Natural killer cell treated with Interleukin-12 subunit alpha and Interleukin-12 subunit beta and Interleukin-15 and Interleukin-18, amount 100 ng/mL, for 72 hours (primary cell): ENCODE results near the gene SERP2. TPM values are rescaled to one million over a fixed set of nuclear protein-coding genes. Genes with fewer than 3 reads are reported as not detected.

Experiments used
- ATAC-seq, 2 donors: fragments of 150-1000 bp; cut with Tn5 transposase in 1 of 2; sonication (Bioruptor Pico), chemical (Tn5 transposase) in 1 of 2; 2 replicates each; pipeline ENCODE4 v1.10.0; 2021
- DNase-seq: peaks from one replicate; pipeline ENCODE4 v3.0.0; 2022; ENCODE audit warnings: low spot score
- H3K27ac Mint-ChIP-seq, 2 donors: 1 replicate in 1 of 2; 2 replicates in 1 of 2; pipeline ENCODE4 v1.8.0; 2022; ENCODE audit warnings: mixed read lengths in 2 of 2, mild to moderate bottlenecking in 1 of 2, moderate library complexity in 1 of 2
- H3K27me3 Mint-ChIP-seq, 2 donors: 1 replicate in 1 of 2; 2 replicates in 1 of 2; pipeline ENCODE4 v1.8.0; 2022; ENCODE audit warnings: mixed read lengths in 2 of 2
- H3K36me3 Mint-ChIP-seq: one replicate; pipeline ENCODE4 v1.8.0; 2022; ENCODE audit warnings: mixed read lengths
- H3K4me1 Mint-ChIP-seq, 2 donors: 1 replicate in 1 of 2; 2 replicates in 1 of 2; pipeline ENCODE4 v1.8.0; 2022; ENCODE audit warnings: low read depth in 2 of 2, mixed read lengths in 2 of 2, mild to moderate bottlenecking in 1 of 2
- H3K4me3 Mint-ChIP-seq: one replicate; pipeline ENCODE4 v1.8.0; 2022; ENCODE audit warnings: mixed read lengths
- H3K9me3 Mint-ChIP-seq: 2 replicates; pipeline ENCODE4 v1.8.0; 2022; ENCODE audit warnings: mixed read lengths
- total RNA-seq, 2 donors: library from RNA; stranded (reverse); gene quantifications; one replicate each; pipeline ENCODE4 v1.2.3, GENCODE V29; 2022

SERP2 gene
- total RNA-seq, 2 donors from 2014 or later: 3.8 to 9.1 TPM

DNA sequence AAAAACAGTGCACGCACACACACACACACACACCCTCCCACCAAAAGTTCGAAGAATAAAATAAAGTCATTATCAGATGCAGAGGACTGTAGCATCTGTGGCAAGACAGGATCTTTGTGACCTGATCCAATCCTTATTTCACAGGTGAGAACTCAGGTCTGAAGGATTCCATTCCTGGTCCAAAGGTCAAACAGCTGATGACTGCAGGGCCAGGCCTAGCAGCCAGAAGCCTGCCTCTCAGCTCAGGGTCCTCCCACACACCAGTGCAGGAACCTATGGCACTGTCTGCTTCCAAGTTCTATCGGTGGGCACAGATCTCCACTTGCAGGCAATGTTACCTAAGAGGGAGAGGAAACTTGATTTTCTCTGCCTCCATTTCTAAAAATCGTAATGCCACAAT, 57.5 kb downstream of the SERP2 start:
- H3K9me3 Mint-ChIP-seq: no peaks in the 10 kb centered on the region

DNA sequence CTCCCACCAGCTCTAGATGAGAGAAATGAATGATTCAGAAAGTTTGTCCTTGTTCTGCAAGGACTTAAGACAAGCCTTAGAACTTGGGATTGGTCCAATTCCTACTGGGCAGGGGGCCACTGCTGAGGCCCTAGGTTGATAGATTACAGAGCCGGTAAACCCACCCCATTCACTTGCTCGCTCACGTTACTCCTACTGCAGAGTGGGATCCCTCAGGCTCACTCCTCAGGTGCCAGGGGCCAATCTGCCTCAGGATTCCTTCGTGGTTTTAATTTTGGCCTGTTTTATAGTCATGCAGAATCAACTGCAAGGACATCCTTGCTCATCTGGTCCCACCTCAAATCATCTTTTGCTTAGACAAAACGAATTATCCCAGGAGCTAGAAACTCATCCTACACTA, 59.0 kb downstream of the SERP2 start:
- Mint-ChIP-seq H3K36me3 (no peaks in the 10 kb centered on the region), H3K4me1 (peaks cover 15 to 27% of the 10 kb centered on the region in 2 donors), H3K27ac (no peak overlapping the region), H3K9me3 (no peaks in the 10 kb centered on the region), H3K27me3 (no peaks in the 10 kb centered on the region), H3K4me3 (no peak overlapping the region)
- ATAC-seq (no peak), DNase-seq (no peak)

More for the DNA sequence above, 57.5 kb downstream of the SERP2 start:
- ATAC-seq: no peak
- H3K27ac Mint-ChIP-seq: no peak overlapping the region
- peaks cover 7 to 18% of the 10 kb centered on the region in 2 donors for H3K4me1 Mint-ChIP-seq
- no peaks in the 10 kb centered on the region for H3K27me3 Mint-ChIP-seq
- no peak overlapping the region for H3K4me3 Mint-ChIP-seq
- DNase-seq: no peak
- H3K36me3 Mint-ChIP-seq: no peaks in the 10 kb centered on the region

DNA sequence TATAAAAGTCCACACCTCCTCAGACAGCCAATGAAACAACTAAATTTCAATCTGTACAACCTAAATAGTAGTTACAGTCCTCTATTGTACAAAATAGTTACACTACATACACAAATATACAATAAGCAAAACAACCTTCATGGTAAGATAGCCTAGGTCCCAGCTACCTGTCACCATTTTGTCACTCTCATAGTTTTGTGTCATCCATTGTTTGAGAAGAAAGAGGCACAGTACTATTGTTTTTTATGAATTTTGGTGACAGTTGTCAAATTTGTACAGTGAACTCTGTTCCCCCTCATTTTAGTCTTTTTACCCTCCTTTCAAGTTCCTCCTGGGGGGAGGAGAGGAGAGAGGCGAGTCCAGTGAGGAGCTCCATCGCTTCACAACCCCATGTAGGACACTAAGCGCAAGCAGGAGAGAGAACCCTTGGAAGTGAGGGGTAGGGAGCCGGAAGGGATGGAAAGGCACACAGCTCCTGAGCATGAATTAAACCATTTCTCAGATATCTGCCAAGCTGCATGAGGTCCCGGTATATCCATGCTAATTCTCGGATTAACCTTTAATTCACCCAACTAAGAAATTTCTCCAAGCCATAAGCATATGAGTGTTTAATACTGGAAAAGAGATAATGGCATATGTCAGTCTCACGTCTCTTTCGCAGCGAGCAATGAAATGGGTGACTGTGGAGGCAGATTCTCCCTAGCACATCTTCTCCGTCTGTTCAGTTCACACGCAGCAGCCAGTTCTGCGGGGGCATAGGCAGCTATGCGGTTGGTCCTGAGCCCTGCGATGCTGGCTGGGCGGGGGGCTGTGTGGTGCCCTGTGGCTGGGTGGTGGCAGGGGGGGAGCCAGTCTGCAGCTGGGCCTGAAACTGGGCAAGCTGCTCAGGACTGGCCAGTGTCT, 60.5 kb downstream of the SERP2 start:
- Mint-ChIP-seq H3K36me3 (no peaks in the 10 kb centered on the region), H3K27ac (peak overlapping the region in 1 of 2 donors; percentile 87), H3K27me3 (no peaks in the 10 kb centered on the region), H3K4me1 (peaks cover 15 to 29% of the 10 kb centered on the region in 2 donors), H3K9me3 (no peaks in the 10 kb centered on the region), H3K4me3 (no peak overlapping the region)
- no peak for DNase-seq
- no peak for ATAC-seq

DNA sequence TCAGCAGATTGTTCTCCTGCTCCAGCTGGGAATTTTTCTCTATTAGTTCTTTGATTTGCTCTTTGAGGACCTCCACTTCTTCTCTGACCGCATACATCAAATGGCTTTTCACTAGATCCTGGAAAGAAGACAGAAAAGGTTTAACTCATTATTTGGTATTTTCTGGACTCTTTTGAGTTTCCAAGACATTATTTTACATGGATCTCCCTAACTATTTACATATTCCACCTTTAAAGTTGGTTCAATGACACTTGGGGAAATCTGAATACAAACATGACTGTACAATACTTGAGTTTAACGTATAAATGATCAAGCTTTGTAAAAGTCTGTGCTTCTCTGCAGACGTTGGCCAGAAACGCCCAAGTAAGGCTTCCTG, 61.1 kb downstream of the SERP2 start:
- no peaks in the 10 kb centered on the region for H3K9me3 Mint-ChIP-seq
- H3K27me3 Mint-ChIP-seq: no peaks in the 10 kb centered on the region
- ATAC-seq (no peak), DNase-seq (no peak)
- H3K36me3 Mint-ChIP-seq: no peaks in the 10 kb centered on the region
- H3K27ac Mint-ChIP-seq: peak overlapping the region; percentile 70 to 87
- peaks cover 15 to 29% of the 10 kb centered on the region in 2 donors for H3K4me1 Mint-ChIP-seq
- H3K4me3 Mint-ChIP-seq: peak overlapping the region; percentile 89

DNA sequence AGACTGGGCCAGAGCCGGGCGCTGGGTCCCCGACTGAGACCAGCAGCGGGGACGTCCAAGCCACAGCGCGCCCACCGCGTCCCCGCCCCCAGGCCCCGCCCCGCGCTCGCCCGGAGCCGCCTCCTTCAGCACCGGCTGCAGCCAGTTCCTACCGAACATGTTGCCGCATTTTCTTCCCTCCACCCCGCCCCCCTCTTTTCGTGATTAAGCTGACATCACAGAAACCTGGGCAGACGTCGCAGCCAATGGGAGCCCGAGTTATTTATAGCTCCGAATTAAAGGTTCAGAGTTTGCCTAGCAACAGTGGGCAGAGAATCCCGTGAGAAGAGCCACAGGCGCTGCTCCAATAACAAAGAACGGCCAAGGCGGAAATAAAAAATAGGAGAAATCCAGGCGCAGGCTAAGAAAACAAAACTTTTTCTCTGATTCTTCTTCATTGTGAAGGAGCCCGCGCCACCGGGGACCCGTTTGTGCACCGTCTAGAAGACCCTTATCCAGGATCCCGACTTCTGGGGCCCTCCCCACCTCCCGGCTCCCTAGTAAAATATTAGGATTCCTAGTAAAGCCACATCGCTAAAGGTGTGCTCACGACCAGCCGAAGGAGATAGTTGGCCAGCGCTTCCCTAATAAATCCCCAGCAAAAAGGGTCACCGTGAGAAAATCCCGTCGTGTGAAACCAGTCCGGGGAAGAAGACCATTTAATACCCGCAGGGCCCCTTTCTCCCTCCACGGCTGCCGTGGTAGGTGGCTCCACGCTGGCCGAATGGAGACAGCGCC, 61.7 kb downstream of the SERP2 start:
- Mint-ChIP-seq H3K27ac (peak overlapping the region; percentile 70 to 87), H3K4me3 (peak overlapping the region; percentile 89)

DNA sequence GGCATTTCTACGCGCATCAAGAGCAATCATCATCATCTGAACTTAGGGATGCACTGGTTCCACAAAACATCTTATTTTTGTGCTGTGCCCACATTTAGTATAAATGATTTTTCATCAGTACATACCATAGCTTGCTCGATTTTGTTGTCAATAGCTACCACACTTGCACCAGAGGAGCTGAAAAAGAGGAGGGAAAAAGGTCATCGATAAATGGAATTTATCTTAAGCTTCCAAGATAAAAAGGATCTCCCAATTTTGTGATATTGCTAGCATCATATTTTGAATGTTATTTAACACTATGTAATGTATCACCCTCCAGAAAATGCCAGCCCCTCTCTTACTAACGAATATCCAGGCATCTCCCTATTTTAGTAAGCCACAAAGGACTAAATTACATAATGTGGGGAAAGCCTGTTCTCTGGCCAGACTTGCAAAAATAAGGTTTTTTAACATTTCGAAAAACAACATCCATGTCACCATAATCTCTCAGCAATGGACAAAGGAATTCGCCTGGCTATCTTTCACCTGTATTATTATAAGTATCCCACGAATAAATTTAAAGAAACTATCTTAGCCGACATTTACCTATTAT, 62.4 kb downstream of the SERP2 start:
- DNase-seq (no peak), ATAC-seq (no peak)
- H3K27me3 Mint-ChIP-seq: no peaks in the 10 kb centered on the region
- H3K36me3 Mint-ChIP-seq: no peaks in the 10 kb centered on the region
- no peaks in the 10 kb centered on the region for H3K9me3 Mint-ChIP-seq
- H3K27ac Mint-ChIP-seq: peak overlapping the region; percentile 70 to 87
- peaks cover 15 to 29% of the 10 kb centered on the region in 2 donors for H3K4me1 Mint-ChIP-seq
- H3K4me3 Mint-ChIP-seq: peak overlapping the region; percentile 89

More for the DNA sequence above, 61.7 kb downstream of the SERP2 start:
- Mint-ChIP-seq H3K4me1 (peaks cover 15 to 29% of the 10 kb centered on the region in 2 donors), H3K36me3 (no peaks in the 10 kb centered on the region), H3K9me3 (no peaks in the 10 kb centered on the region), H3K27me3 (no peaks in the 10 kb centered on the region)
- peak; percentile 90 for DNase-seq
- peak; percentile 94 for ATAC-seq

DNA sequence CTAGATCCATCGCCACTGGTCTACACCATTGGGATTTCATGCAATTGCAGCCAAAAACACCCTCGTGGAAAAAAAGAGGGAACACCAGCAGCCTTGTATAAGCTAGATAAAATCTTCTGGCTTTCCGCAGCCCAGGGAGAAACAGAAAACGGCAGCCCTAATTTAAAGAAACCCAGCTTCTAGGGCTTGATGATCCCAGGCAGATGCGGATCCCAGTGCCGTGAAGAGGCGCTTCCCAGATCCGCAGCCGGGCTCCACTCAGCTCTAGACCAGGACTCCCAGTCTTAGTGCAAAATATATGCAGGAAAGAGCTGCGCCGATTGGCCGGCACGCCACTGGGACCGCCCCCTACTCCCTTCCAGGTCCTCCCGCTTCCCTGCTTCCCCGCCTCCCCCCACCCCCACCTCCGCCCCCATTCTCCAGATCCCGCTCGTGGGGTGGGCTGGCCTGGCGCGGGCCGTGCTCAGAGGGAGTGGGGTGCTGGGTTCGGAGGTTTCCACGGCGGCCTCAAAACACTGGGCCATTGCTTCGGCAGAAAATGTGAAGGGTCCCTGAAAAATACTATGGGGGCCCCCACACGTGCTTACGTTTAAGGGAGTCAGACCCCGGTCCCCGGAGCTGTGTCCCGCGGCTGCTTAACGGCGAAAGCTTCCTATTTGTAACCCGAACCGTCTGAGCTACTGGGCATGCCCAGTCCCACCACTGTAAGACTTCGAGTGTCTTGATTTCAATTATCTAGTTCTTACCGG, 63.1 kb downstream of the SERP2 start:
- DNase-seq (peak; percentile 73), ATAC-seq (peak; percentile 67 to 82)
- peaks cover 15 to 29% of the 10 kb centered on the region in 2 donors for H3K4me1 Mint-ChIP-seq
- H3K4me3 Mint-ChIP-seq: peak overlapping the region; percentile 89
- H3K9me3 Mint-ChIP-seq: no peaks in the 10 kb centered on the region
- no peaks in the 10 kb centered on the region for H3K36me3 Mint-ChIP-seq
- H3K27ac Mint-ChIP-seq: peak overlapping the region; percentile 70 to 87
- H3K27me3 Mint-ChIP-seq: no peaks in the 10 kb centered on the region

DNA sequence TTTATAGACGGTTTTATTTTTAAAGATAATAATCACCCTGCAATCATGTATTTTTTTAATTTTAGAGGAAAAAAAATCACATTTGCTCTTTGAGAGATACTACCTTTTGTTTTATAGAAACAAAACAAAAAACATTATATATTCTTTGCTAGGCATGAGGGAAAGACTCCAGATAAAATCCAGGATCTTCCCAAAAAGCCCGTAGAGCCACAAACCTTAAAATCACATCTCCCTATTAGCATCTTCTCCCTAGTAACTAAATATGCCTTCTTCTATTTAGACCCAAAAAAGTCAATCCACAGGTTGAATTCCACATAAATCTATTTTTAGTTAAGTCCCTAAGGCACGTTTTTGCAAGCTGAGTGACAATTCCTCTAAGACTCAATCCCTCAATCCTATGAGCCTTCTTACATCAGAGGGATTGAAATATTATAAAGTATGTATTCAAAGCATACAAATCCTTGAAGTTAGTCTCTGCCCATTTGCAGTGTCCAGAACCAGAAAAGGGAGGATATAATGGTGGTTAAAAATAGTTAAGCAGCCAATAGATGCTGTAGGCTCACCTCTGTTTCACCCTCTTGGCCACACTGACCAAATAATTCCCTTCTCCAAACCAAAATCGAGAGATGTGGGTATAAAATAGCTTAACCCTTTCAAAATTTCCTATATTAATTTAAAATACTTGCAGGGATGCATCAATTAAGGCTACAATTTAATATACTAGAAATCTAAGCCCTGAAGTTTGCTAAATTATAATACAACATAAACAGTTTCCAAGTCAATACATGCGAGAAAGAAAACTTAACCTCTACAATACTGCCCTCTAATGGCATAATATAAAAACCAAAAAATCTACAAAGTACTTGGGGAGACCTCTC, 64.0 kb downstream of the SERP2 start:
- Mint-ChIP-seq H3K4me3 (peak overlapping the region; percentile 89), H3K36me3 (no peaks in the 10 kb centered on the region), H3K4me1 (peaks cover 15 to 29% of the 10 kb centered on the region in 2 donors), H3K27me3 (no peaks in the 10 kb centered on the region), H3K27ac (no peak overlapping the region), H3K9me3 (no peaks in the 10 kb centered on the region)
- no peak for ATAC-seq
- DNase-seq: no peak

DNA sequence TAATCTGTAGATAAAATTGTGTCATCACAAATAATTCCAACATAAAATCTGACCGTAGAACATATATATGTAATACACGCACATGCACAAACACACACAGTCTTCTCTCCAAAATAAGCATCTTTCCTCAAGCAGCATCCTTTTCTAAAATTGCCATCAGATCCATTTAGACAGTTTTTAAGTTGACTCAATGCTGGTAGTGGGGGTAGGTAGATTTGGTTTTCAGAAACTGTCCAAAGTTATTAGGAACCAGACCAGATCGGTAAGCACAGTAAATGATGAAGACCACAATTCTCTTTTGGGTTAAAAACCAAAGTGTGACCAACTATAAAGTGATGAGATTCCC, 64.6 kb downstream of the SERP2 start:
- no peak overlapping the region for H3K27ac Mint-ChIP-seq
- H3K4me3 Mint-ChIP-seq: no peak overlapping the region
- no peaks in the 10 kb centered on the region for H3K9me3 Mint-ChIP-seq
- no peak for DNase-seq
- ATAC-seq: no peak
- H3K36me3 Mint-ChIP-seq: no peaks in the 10 kb centered on the region
- H3K4me1 Mint-ChIP-seq: peaks cover 15 to 29% of the 10 kb centered on the region in 2 donors
- H3K27me3 Mint-ChIP-seq: no peaks in the 10 kb centered on the region

DNA sequence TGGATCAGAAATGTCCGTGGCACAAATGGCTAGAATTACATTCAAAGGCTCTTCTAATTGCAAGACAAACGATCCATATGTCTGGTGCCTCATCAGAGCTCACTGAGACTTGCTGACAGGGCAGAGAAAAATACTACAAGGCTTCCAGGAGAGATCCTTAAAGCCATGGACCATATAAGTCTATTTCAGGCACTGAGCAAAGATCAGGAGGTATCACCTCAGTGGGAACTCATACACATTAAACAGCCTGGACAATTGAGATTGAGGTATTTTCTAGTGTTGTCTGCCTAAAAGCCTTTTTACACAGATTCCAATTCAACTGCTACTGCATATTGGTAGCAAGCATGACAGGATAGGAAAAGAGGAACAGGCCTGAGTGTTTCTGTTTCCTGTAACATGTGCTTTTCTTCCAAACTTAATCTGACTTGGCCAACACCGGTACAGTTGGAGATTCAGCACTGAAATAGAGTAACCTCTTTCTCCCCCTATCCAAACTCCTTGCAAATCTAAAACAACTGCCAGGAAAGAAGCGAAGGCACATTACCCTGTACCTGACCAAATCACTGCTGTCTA, 65.9 kb downstream of the SERP2 start:
- no peaks in the 10 kb centered on the region for H3K27me3 Mint-ChIP-seq
- H3K9me3 Mint-ChIP-seq: no peaks in the 10 kb centered on the region
- H3K4me1 Mint-ChIP-seq: peaks cover 15 to 27% of the 10 kb centered on the region in 2 donors
- no peak for DNase-seq
- no peak overlapping the region for H3K27ac Mint-ChIP-seq
- ATAC-seq: no peak
- no peak overlapping the region for H3K4me3 Mint-ChIP-seq
- no peaks in the 10 kb centered on the region for H3K36me3 Mint-ChIP-seq

DNA sequence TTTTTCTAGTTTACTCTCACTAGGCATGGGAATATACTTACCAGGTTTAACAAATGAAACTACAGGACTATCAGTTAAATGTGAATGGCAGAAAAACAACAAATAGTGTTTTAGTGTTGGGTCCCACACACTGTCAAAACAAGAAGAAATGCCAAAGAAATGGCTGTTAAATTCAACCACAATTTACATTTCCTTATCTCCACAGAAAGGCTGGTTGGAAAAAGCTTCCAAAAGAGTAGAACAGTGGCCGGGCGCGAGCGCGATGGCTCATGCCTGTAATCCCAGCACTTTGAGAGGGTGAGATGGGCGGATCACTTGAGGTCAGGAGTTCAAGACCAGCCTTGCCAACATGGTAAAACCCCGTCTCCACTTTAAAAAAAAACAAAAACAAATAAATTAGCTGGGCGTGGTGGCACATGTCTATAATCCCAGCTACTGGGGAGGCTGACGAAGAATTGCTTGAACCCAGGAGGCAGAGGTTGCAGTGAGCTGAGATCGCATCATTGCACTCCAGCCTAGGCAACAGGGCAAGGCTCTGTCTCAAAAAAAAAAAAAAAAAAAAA, 66.5 kb downstream of the SERP2 start:
- DNase-seq: no peak
- H3K9me3 Mint-ChIP-seq: no peaks in the 10 kb centered on the region
- no peak overlapping the region for H3K4me3 Mint-ChIP-seq
- ATAC-seq: no peak
- peaks cover 12 to 21% of the 10 kb centered on the region in 2 donors for H3K4me1 Mint-ChIP-seq
- H3K36me3 Mint-ChIP-seq: no peaks in the 10 kb centered on the region
- H3K27ac Mint-ChIP-seq: no peak overlapping the region
- H3K27me3 Mint-ChIP-seq: no peaks in the 10 kb centered on the region
